GM21717 (cell line): Measurements from ENCODE around the gene SDC3.

ENCODE experiments used
- ATAC-seq: cut with Tn5 transposase; IDR thresholded peaks from one replicate; pipeline ENCODE4 v1.9.1; 2021; ENCODE audit warnings: mild to moderate bottlenecking, moderate library complexity; ENCODE audit not compliant: unreplicated experiment

The SDC3 gene

DNA sequence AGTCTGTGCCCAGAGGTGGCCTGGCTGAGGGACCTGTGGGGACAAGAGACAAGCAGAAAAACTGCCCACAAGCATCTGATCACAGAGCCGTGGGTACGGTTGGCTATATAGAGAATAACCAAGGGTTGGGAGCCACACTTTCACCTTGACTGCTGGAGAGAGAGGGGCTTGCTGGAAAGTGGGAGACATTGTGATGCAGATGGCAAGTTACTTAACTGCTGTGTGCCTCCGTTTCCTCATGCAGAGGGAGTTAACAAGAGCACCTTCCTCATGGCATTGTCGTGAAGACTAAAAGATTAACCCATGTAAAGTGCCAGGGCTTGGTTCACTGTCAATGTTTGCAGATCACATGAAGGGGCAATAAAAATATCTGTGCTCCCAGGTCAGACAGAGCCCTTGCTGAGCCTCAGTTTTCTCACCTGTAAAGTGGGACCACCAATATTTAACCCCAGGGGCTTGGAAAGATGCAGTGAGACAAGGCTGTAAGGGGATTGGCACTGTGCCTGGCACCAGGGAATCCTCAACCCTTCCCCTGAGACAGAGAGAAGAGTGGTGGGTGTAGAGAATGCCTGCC is 52.8 kb downstream of the SDC3 start:
- no peak for ATAC-seq

DNA sequence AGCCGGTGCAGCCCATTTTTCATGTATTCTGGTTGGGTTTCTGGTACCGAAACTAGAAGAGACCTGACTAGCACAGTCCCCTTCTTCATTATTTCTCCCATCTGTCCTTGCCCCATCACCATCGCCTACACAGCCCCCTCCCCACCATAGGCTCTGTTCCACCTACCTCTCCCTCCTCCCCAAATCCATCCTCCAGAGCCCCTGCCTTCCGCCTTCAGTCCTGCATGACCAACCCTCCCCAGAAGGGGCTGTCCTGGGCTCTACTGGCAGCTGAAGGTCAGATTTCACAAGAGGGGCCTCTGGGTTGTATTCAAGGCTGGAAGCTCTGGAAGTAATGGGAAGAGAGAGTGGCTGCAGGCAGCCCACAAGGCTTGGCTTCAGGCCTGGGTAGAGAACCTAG is 55.2 kb downstream of the SDC3 start:
- no peak for ATAC-seq

DNA sequence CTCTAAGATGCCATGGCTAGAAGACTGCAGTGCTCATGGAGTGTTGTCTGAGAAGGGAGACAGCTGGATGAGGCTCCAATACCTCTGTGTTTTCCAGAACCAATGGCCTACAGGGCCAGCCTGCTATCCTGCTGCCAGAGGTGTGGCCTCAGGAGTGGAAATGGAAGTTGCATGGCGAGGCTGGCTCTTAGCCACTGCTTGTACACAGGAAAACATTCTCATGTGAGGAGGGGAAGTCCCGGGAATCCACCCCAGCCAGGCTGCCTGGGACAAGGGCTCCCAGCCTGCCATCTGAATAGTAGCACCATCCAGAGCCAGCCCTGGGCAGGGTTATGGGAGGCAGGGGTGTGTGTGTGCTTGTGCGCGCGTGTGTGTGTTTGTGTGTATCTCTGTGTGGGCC is 56.5 kb downstream of the SDC3 start:
- no peak for ATAC-seq

DNA sequence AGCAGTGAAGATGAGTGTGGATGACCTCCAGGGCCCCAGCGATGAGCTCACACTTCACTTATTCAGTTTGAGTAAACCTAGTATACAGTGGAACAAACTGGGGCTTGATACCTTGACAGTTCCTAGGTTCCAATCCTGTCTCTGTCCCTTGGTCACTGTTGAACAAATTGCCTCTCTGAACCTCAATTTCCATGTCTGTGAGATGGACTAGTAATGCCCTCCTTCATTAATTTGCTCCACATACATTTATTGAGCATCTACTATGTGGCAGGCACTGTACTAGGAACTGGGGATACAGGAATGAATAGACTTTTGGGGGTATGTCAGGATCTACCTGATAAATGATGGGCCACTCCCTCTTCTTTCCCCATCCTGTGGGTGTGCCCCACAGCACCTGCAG is 57.3 kb downstream of the SDC3 start:
- no peak for ATAC-seq

DNA sequence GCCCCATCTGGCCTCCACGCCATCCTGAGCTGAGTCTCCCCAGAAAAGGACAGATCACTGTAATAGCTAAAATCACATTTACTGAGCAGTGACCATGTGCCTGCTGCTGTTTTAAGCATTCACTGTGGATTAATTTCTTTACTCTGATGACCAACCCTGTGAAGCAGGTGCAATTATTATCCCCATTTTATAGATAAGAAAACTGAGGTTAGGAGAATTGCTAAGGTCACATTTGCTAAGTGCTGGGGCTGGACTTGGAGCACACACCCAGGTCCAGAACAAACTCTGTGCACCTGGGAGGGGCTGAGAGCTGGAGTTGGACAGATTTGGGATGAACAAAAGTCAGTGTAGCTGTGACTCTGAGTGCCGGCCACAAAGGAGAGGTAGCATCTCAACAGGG is 58.0 kb downstream of the SDC3 start:
- ATAC-seq: no peak

DNA sequence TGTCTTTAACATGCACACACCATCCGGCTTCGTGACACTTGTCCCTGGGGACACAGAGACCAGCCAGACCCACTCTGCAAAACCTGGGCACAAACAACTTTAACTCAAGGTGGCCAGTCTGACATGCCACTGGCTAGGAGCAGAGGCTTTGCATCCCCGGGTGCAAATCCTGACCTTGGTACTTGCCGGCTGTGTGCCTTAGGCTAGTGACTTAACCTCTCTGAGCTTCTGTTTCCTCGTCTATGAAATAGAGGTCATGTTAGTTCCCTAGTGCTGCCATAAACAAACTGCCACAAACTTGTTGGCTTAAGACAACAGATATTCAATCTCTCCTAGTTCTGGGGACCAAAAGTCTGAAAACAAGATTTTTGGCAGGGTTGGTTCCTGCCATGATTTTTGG is 60.4 kb downstream of the SDC3 start:
- ATAC-seq: no peak

DNA sequence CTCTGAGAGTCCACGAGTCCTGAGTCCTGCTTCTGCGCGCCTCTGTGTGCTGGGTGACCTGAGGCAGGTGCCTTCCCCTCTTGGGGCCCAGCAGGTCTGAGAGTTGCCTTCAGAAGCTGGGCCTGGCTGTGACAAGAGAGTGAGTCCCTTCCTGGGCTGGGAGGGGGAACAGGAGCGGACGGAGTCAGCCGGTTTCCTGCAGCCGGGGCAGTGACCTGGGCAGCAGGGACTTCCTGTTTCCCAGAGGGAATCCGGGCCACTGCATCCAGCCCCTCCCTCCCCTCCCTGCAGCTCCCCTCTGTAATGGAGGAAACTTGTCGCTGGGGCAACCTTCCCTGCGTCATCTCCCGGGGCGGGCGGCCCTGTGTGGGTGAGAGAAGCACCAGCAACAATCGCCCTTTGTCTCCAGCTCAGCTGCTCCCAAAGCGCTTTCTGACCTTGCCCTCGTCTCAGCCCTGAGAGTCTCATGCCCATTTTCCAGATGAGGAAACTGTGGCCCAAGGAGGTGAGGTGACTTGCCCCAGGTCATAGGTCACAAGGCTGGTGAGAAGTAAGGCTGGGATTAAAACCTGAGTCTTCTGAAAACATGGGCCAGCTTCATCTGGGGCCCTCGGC is 61.1 kb downstream of the SDC3 start:
- no peak for ATAC-seq

DNA sequence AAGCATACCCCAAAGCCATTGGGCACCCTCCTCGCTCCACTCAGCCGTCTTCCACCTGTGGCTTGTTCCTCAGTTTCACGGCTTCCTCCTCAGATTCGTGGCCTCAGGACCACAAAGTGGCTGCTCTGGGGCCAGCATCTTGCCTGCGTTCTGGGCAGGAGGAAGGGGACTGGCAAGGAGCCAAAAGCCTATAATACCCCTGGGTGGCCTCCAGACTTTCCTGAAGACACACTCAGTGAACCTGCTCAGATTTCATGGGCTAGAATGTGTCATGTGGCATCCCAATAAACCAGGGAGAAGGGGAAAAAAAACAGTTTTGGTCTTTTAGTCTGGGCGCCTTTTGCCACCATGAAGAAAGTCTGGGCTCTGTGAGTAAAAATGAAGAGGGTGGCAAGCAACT is 62.0 kb downstream of the SDC3 start:
- ATAC-seq: no peak

DNA sequence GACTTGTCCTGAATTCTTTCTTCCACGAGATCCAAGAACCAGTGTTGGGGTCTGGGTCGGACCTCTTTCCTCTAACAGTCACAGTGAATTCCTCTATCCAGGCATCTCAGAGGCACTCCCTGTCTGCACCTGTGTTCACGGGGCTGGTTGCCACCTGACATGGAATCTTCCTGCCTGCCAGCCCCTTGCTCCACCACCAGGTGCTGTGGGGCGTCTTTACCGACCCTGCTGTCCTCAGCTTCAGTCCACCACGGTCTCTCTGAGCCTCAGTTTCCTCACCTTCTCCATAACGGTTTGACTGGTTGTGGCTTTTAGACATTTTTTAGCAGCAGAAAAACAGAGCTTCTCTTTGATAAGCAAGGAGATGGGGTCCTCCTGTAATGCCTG is 62.7 kb downstream of the SDC3 start:
- no peak for ATAC-seq

DNA sequence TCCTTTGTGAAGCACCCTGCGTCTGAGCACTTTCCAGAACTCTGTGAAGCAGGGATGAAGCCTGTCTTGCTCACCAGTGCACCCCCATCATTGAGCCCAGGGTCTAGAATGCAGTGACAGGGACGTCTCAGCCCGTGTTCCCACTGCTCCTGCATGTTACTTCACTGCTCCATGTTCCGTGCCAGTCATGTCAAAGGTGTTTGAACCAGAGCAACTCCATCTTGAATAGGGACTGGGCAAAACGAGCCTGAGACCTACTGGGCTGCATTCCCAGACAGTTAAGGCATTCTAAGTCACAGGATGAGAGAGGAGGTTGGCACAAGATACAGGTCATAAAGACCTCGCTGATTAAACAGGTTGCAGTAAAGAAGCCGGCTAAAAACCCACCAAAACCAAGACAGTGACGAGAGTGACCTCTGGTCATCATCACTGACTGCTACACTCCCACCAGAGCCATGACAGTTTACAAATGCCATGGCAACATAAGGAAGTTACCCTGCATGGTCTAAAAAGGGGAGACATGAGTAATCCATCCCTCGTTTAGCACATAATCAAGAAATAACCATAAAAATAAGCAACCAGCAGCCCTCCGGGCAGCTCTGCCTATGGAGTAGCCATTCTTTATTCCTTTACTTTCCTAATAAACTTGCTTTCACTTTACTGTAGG is 63.2 kb downstream of the SDC3 start:
- ATAC-seq: no peak

DNA sequence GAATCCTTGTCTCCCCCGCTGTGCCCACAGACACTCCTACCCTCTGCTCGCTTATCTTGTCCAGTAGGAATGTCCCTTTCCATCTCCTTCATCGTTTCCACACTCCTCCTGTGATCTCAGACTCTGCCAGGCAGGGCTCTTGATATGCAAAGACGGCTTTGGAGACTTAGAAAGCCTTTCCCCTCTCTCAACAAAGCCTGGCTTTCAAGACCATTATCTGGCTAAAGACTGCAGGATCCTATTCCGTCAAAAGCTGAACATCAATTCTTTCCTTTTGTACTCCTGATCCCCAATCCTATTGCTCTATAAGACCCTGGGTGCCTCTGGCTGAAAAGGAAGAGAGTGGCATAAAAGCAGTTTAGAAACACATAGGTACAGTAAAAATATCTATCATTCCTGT is 63.9 kb downstream of the SDC3 start:
- ATAC-seq: no peak

DNA sequence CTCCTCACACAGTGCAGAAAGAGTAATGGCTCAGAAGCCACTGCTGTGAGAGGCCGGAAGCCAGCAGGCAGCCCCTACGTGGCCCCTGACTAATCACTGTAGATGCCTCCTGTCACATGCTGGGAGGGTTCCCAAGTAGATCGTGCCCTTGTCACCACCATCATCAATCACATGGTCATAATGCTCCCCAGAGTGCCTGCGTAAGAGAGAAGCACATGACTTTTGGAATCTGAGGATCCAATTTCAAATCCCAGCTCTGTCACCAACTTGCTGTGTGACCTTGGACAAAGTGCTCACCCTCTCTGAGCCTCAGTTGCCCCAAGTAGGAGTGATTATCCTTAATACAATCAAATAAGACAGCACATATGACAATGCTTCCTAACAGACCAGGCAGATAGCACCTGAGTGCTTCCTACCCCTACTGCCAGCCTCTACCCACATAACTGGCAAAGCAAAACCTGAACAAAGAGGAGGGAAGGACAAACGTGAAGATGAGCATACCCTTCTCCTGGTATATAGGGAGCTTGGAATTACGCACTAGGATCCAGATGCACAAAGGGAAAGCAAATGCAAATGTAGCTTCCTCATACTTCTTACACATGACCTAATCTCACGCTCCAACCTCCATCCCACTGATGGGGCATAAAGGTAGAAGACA is 65.7 kb downstream of the SDC3 start:
- ATAC-seq: no peak

DNA sequence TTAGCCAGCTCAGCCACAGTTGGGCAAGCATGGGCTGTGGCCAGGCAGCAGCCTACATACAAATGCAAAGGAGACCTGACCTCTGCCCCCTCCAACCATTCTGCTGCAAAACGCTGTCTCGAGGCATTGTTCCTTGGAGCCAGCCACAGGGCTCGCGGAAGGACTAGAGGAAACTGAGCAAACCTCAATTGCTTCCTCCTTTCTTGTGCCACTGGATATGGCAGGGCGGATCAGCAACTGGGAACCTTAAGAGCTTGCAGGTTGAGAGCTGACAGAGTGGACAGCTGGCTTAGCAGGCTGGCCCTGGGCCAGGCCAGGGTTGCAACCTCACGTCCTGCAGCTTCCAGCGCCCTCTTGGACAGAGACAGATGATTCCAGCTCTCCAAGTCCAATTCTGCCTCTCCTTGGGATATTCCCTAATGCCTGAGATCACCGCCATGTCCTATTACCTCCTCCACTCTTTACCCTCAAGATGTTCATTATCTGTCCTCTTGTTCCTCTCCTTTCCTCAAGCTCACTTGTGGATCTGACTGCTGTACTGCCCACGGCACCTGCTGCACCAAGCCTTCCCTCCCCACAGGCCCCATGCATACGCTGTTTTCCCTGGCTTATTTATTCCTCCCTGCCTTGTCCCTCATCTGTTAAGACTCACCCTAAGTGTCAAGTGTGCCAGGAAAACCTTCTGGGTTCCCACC is 67.5 kb downstream of the SDC3 start:
- no peak for ATAC-seq

DNA sequence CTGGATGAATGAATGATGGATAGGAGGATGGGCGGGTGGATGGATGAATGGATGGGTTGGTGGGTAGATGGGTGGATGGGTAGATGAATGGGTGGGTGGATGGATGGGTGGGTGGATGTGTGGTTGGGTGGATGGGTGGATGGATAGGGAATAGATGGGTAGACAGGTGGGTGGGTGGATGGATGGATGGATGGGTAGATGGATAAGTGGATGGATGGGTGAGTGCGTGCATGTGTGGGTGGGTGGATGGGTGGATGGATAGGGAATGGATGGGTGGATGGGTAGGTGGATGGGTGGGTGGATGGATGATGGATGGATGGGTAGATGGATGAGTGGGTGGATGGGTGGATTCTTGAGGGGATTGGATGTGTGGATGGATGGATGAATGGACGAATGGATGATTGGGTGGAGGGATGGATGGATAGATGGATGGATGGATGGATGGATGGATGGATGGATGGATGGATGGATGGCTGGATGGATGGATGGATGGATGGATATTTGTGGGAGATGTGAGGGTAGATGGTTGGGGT is 68.7 kb downstream of the SDC3 start:
- no peak for ATAC-seq

DNA sequence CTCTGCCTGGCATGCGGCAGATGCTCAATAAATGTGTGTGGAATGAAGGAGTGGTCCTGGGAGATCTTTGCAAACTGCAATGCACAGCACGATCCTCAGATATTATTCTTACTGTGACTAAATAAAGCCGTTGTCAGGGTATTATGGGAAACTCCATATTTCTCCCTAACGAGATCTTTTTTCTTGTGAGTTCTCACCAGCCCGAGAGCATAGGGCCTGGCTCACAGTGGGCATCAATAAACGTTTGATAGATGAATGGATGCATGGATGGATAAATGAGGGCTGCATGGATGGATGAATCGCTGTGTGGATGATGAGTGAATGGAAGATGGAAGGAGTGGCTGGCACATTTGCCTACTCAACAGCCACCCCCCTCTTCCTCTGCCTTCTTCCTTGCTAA is 69.6 kb downstream of the SDC3 start:
- ATAC-seq: no peak

DNA sequence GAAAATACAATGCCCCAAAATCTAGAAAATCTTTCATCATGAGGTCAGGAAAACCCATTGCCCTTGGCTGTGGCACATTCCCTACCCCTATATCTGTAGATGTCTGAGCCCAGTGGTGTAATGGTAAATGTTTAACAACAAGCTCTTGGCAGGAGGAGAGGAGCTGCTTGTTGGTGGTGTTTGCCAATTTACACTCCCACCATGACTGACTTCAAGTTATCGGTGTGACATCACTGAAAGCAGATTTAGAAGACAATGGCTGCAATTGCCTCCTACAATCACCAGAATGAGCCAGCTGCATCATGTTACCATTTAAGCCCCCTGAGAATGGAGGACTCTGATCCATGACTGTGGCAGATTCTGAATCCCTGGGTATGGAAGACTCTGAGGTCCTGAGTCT is 70.9 kb downstream of the SDC3 start:
- no peak for ATAC-seq

DNA sequence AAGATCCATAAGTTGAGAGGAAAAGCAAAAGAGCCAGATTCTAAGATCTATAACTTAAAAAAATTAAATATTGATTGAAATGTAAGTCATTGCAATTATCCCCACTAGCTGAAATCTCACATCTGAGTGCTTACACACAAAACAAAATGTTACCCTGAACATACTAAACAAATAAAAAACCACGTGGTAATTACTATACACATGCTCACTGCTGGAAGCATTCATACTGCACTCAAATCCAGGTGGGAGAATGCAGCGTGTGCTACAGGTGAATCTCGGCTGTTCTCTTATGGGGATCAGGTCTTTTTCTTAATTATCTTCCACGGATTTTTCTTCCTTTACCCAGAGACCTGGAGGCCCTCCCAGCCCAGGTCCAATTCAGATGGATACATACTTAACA is 74.3 kb downstream of the SDC3 start:
- no peak for ATAC-seq

DNA sequence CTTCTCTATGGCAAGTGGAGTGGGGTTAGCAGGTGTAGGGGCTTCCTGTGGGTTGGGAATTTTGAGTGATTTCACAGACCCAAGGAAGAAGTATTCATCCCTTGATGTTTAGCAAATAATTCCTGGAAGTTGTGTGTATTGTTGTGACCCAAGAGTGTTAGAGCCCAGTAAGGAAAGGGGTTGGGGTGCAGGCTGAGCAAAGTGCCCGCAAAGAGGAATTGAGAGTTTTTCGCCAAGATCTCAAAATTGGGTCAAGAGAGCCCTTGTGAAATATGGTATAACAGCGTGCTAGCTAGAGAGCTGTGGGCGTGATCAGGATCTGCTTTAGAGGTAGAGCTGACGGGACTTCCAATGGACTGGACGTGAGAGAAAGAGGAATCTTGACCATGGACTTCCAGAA is 78.0 kb downstream of the SDC3 start:
- no peak for ATAC-seq

DNA sequence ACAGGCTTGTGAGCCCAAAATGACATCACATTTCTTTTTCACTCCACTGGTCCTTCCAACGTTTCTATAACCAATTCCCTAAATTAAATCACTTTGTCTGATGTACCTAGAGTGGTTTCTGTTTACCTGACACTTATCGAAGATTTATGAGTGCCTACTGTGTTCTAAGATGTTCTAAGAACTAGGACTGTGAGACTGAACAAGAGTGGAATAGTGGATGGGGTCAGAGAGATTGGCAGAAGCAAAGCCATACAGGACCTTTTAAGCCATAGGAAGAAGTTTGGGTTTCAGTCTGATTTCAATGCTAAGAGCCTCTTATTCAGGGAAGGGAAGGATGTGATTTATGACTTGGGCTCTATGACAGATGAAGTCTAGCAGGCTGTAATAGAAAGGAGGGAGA is 78.7 kb downstream of the SDC3 start:
- ATAC-seq: no peak

DNA sequence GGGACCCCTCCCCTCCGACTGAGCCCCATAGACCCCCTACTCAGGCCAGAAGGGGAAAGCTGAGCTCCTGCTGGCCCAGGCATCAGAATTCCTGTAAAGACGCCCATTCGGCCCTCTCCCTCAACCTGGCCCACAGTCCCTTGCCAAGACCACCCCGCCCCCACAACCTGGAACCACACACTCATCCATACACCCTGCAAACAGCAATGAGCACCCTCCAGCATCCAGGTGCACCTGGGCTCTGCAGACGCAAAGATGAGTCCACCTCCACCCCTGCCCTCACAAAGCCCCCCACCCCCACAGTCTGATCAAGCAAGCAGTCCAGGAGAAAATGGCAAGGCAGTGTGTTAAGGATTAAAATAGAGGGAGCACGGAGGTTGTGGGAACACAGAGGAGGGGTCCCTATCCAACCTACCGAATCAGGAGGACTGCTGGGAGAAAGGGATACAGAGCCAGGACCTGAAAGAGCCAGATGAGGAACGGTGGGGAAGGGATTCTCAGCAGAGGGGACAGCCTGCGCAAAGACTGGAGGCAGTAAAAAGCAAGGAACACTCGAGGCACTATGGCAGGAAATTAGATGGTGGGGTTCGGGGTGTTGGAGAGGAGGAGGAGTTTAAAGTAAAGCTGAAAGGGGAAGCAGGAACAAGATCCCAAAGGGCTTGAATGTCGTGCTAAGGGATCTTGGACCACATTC is 83.7 kb downstream of the SDC3 start:
- no peak for ATAC-seq
